NCI-H748 treated with DMSO at 0.1 percent for 48 hours (cell line): ENCODE data around the gene DGLUCY.
"Not testable (repeated sequence)": the region's sequence is repeated elsewhere in the genome, so short reads cannot be mapped to it uniquely, and the experiment has no call there.

Experiments
- DNase-seq: peaks from one replicate; lab custom pipeline; 2025; lab: John Stamatoyannopoulos, UW

DGLUCY gene, protein sequence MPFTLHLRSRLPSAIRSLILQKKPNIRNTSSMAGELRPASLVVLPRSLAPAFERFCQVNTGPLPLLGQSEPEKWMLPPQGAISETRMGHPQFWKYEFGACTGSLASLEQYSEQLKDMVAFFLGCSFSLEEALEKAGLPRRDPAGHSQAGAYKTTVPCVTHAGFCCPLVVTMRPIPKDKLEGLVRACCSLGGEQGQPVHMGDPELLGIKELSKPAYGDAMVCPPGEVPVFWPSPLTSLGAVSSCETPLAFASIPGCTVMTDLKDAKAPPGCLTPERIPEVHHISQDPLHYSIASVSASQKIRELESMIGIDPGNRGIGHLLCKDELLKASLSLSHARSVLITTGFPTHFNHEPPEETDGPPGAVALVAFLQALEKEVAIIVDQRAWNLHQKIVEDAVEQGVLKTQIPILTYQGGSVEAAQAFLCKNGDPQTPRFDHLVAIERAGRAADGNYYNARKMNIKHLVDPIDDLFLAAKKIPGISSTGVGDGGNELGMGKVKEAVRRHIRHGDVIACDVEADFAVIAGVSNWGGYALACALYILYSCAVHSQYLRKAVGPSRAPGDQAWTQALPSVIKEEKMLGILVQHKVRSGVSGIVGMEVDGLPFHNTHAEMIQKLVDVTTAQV

DNA sequence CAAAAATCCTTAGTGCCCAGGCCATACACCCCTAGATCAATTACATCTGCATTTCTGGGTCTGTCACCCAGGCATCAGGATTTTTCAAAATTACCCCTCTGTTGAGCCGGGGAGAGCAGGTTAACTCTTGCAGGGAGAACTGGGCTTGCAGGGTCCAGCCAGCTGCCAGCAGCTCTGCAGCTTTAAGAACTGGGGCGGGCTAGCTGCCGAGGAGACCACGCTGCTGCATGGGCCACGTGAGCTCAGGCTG, at the start of gene DGLUCY:
TSS of gene DGLUCY (plus strand) at position 245 of the 250 bp plus-strand sequence. CDS start 46,222 bp downstream, outside the sequence.
- no peak for DNase-seq

DNA sequence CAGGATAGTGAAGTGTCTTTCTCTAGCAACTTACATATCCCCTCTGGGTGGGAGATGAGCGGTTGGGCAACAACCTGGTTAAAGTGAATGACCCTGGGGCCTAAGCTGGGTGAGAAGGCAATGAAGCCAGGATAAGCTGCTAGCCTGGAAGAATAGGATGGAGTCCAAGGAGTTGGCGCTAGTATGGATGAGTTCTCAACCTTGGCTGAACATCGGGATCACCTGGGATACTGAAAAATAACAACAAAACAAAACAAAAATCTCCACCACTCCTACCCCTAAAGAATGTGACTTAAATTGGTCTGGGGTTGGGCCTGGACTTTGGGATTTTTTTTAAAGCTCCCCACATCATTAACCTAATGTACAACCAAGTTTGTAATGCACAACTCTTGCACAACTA, 48.6 kb upstream of the DGLUCY start:
- no peak for DNase-seq

DNA sequence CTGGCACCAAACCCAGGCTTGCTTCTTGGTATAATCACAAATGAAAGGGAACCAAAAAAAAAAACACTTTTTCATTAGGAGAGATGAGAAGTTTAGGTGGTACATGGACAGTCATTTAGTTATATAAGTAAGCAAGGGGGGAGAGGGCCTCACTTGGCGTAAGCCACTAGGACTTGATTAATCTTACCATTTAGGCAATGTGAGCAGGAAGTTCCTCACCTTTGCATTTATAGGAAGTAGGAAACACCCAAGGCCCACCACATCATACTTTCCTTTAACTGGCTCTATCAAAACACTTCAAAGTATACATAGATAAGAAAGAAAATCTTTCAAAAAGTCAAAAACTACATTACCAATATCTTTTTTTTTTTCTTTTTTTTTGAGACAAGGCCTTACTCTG, 46.7 kb upstream of the DGLUCY start:
- DNase-seq, result no peak

DNA sequence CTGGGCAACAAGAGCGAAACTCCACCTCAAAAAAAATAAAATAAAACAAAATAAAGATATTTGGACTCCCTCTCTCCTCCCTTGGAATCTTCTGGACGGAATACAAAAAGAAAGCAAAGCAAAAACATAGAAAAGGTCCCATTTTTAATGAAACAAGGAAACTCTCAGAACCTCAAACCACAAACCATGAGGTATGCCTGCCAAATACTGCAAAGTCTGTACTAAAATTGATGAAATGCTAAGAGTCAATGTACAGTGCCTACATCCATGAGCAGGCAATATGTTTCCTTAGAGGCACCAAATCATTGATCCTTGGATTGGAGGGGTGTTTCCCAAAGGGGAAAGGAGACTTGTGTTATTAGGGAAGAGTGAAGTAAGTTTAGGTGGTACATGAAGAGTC, 45.2 kb upstream of the DGLUCY start:
- DNase-seq, result no peak

DNA sequence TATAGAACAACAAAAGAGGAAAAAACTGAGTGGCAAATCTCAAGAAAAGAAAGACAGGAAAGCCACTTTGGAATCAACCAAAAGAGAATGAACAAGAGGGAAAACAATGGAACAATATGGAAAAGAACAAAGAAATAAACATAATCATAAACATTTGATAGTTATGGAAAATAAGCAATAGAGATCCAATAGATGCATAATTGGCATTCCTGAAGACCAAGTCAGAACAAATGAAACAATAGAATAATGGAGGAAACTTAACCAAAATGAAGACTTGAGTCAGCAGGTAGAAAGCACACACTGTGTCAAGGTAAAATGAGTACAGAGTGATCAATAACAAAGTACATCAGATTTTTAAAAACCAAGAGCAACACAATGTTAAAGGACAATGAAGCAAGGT, 43.3 kb upstream of the DGLUCY start:
- DNase-seq, result no peak

DNA sequence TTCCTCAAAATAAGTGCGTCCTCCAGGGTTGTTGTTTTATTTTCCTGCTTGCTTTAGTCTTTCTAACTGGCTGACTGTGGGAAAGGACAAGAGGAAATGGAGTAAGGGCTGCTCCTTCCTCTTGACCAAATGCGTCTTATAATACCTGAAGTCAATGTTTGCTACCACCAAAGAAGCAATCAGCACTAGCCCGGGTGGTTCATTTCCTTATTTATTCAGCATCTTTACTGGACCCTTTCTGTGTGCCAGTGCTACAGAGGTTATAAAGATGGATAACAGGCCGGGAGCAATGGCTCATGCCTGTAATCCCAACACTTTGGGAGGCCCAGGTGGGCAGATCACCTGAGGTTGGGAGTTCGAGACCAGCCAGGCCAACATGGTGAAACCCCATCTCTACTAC, 38.3 kb upstream of the DGLUCY start:
- DNase-seq, result no peak

DNA sequence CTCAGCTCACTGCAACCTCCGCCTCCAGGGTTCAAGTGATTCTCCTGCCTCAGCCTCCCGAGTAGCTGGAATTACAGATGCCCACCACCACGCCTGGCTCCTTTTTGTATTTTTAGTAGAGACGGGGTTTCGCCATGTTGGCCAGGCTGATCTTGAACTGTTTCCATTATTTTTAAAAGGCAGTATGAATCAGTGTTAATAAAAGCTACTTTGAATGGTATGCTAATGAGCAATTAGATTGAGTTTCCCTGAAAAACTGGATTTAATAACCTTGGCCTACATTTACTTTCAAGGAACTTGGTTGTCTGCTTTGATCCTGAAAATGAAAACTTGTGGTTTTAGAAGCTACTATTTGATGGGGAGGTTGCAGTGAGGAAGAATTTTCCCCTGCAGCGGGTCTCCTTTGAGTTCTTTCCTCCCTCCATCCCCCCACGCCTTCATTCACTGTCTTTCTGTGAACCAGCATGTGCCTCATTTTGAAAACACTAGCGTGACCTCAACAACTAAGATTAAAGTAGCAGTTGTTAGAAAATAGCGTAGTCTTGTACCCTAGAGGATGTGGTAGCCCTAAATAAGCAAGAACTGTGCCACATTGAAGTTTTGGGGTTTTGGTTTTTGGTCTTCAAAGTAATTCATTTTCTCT, 35.7 kb upstream of the DGLUCY start:
- no peak for DNase-seq

DNA sequence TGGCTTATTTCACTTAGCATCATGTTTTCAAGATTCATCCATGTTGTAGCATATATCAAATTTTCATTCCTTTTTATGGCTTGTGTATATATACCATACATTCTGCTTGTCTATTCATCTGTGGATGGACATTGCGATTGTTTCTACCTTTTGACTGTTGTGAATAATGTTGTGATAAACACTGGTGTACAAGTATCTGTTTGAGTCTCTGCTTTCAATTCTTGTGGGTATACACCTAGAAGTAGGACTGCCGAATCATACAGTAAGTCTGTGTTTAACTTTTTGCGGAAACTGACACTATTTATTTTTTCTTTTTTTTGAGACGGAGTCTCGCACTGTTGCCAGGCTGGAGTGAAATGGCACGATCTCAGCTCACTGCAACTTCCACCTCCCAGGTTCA, 33.8 kb upstream of the DGLUCY start:
- no peak for DNase-seq

DNA sequence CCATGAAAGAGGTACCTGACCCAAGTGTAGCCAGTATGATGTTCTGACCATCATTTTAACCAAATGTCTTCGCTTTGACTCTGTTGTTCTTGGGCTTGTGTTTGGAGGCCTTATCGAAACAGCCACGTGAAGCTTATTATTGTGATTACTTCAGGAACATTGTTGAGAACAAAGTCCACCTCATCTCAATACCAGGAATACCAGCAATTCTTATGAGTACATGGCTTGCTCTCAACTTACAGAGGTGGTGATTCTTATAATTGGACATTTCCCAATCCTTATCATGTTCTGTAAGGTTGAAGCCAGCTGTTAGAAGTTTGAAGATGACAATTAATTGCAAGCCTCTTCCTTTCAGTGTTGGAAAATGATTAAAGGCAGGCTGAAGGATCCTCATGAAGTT, 31.6 kb upstream of the DGLUCY start:
- no peak for DNase-seq

DNA sequence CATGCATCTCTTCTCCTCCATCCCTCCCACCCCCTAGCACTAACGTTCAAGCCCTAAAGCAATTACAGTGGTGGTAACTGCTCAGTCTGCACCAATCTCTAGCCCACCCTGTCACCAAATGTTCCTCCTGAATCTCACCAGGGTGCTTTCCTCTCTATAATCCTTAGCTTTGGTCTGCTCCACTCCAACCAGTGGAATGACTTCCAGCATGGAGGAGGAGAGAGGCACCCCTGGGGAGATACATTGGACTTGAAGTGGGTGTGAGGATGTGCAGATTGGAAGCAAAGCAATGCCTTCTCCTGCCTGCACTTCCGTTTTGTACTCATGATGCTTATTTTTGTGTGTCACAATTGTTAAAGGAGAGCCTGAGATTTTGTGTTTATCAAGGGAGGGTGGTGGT, 29.4 kb upstream of the DGLUCY start:
- no peak for DNase-seq

DNA sequence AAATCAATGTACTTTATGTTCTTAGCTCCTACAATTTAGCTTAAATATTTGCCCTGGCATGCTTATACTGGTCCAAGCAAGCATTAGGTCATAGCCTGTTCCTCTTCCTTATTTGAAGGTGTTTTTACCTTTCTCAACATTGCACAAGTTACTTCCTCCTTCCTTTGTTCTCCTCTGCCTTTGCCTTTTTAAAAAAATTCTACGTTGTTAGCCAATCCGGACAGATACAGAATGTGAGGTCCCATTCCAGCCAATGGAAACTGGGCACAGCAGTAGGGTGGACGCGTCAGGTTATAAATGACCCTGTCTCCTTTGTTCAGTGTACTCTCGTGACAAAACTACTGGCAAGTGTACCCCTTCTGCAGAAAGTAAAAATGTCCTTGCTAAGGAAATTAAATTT, 26.4 kb upstream of the DGLUCY start:
- not testable (repeated sequence) for DNase-seq

DNA sequence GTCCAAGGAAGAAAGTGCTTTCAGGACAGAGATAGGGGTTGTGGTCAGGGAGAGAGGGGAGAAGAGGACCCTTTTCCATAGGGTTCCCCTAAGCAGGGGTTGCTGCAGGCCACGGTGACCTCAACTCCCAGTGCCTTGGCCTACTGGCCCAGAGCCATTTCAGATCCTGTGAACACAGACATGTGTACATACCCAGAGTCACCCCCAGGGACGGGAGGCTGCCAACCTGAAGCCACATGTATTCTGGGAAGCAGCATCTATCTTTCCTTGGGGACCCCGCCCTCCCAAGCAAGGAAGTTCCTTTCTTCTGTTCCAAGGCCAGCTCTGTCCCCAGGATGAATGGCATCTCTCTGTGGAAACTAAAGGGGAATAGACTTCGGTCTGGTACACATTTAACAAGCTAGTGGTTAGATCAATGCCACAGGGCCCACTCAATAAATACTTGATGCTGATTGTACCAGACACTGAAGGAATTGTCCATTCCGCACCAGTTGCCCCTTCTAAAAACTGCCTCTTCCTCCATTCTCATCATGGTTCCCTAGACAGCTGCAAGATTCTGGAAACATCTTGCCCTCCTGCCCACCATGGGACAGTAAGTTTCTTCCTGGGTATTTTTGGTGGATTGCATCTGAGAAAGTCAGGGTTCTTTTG, 25.2 kb upstream of the DGLUCY start:
- DNase-seq, result no peak

DNA sequence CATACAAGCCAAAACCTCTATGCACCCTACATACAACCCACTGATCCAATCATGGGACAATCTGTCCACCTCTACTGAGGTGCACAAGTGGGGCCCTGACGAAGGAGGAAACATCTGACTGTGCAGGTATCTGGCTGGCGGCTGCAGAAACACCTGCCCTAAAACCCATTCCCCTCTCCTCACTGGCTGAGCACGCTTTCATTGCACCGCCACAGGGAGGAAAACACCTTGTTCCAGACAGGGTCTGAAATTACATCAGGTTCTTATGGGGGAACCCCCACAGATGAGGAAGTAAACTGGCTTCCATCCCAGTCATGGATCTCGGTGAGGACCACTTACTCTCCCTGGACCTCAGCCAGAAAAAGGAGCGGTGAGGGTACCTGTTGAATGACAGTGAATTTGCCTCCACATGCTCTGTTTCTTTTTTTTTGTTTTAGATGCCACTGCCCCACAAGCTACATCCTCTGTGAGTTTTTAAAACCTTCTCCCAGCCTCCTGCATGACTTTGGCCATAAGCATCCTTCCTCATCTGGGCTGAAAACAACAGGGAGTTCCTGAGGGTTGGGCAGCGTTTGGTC, 23.8 kb upstream of the DGLUCY start:
- no peak for DNase-seq

DNA sequence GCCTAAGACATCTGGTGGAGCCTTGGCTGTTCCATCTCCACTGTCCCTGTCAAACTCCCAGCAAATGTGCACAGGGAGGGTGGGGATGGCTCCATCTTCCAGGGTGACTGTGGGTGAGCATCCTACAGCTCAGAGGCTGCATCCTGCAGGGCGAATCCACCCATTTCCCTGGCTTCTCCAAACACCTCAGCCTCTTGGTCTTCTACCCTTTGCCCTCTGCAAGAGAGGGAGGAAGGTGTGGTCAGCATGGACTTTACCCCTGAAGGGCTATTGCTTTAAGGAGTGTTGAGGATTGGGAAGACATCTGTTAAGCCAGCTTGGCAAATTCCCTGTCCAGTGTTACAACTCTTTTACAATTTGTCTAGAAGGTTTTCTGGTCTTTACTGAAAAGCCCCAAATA, 23.1 kb upstream of the DGLUCY start:
- no peak for DNase-seq

DNA sequence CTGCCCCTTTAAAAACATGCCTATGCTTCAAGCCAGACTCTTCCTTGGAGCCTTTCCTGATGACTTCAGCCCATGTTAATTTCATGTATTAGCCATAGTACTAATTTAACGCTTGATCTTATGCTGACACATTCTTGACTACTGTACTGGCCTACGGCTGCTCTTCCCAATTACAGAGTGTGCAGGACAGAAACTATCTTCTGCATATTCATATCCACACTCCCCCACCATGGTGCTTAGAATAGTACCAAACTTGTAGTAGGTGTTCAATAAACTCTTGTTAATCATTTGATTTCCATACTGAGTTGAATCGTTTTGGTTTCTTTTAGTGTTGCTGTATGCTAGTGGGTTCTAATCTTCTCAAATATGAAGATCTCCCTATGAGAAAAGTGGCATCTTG, 21.8 kb upstream of the DGLUCY start:
- no peak for DNase-seq

DNA sequence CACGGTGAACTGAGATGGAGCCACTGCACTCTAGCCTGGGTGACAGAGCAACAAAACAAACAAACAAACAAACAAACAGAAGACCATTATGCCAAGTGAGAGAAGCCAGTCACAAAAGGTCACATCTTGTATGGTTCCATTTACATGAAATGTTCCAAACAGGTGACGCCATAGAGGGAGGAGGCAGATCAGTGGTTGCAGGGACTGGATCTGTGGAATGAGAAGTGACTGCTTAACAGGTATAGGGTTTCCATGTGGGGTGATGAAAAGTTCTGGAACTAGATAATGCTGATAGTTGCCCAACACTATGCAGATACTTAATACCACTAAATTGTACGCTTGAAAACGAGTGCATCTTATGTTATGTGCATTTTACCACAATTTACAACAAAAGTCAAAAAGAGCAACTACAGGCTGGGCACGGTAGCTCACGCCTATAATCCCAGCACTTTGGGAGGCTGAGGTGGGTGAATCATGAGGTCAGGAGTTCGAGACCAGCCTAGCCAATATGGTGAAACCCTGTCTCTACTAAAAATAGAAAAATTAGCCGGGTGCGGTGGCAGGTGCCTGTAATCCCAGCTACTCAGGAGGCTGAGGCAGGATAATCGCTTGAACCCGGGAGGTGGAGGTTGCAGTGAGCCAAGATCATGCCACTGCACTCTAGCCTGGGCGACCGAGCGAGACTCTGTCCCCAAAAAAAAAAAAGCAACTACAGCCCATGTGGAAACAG, 20.0 kb upstream of the DGLUCY start:
- not testable (repeated sequence) for DNase-seq

DNA sequence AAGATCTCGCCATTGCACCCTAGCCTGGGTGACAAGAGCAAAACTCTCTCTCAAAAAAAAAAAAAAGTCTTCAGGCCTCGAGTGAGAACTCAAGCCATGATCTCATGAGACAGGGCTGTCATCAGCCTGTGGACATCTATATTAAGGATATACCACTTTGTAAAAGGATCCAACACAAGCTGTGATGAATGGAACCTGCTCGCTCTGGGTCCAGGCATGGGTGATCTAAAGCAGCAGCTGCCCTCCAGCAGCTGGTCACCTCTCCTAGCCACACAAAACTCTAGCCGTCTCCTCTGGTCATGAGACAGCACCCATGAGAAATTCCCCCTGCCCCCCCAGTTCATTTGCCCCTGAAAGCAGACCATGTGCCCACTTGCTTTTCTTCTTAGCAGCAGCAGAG, 19.1 kb upstream of the DGLUCY start:
- no peak for DNase-seq

DNA sequence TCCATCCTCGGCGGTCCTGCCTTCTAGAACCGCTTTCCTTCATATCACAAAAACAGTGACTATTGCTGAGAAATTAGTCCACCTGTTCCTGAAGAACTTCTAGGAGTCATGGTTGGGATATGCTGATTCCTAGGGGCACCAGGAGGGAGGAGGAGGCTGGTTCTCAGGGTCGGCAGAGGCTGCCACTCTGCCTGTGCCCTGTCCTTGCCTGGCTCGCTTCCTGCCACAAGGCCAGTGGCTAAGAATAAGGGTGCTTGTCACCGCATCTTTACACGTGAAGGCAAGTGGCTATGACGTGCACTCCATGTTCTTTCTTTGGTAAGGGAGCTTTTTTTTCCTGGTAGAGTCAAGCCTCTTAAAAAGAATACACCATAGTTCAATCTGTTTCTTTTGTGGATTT, 18.7 kb upstream of the DGLUCY start:
- no peak for DNase-seq

DNA sequence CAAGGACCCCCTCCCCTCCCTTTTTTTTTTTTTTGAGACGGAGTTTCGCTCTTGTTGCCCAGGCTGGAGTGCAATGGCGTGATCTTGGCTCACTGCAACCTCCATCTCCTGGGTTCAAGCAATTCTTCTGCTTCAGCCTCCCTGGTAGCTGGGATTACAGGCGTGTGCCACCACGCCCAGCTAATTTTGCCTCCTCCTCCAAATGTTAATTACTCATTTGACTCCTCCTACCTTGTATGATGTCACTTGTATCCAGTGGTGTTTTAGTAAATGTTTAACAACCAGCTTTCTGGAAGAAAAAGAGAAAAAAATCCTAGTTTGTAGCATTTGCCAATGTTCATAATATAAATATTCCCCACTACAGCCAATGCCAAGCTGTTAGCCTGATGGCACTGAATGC, 16.2 kb upstream of the DGLUCY start:
- DNase-seq, result not testable (repeated sequence)

DNA sequence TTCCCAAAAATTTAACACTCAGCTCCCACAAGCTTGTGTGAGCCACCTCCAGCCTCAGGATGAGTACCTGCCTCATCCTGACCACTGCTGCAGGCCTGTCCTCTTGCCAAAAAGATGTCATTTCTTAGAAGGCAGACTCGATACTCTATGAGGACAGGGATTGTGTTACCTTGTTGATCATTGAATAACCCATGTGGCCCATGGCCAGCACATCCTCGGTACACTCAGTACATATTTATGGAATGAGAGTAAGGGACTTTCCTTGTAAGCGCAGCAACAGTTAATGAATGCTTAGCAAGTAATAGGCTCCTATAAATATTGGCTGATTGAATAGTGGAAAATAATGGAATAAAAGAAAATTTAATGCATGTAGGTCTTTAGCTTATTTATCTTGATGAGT, 15.3 kb upstream of the DGLUCY start:
- no peak for DNase-seq

DNA sequence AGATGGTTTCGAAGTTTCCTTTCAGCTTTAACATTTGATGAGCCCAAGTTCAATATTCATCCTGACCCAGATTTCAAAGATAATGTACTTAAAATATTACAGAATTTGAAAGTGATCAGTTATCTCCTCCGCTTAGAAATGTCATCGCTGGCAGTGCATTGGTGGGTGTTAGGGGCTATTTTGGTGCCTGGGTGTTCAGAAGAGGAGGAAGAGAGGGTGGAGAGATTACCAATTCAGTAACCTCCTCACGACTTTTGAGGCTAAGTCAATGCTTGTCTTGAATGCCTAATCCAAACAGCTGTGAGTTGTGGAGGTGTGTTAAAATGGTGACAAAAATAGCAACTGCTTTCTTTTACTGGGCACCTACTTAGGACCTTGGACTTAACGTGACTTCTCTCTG, 13.8 kb upstream of the DGLUCY start:
- no peak for DNase-seq

DNA sequence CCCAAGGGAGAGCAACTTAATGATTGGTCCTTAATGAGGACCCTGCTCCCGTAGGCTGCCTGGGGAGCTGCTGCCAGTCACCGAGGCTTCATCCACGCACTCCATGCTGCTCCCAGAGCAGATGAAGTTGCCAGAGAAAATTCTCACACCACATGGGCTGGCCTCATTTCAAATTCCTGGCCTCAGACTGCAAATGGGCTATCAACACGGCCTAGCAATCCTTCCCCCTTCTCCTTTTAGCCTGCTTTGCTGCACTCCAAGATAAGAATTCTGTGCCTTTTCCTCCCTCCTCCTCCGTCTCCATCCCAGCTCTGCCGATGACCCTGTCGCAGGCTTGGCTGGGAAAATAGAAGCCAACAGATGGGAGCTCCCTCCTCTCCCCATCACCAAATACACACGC, 10.8 kb upstream of the DGLUCY start:
- no peak for DNase-seq
